HEK293 (cell line): ENCODE measurements around the gene GOLIM4.

Source experiments
- GLI4 ChIP-seq: fragments of 450-650 bp; formaldehyde crosslinking; IDR thresholded peaks from 2 replicates; pipeline ENCODE4 v1.5.1; 2016; ENCODE audit warnings: missing biosample characterization, missing genetic modification characterization
- IKZF3 ChIP-seq: fragments of 450-650 bp; IDR thresholded peaks from 2 replicates; pipeline ENCODE4 v1.5.0; 2018; ENCODE audit warnings: missing biosample characterization, mild to moderate bottlenecking, missing genetic modification characterization, moderate library complexity
- MZF1 ChIP-seq: fragments of 450-650 bp; formaldehyde crosslinking; IDR thresholded peaks from 2 replicates; pipeline ENCODE4 v1.5.1; 2017; ENCODE audit warnings: missing biosample characterization, missing genetic modification characterization, borderline replicate concordance
- PRDM2 ChIP-seq: fragments of 450-650 bp; formaldehyde crosslinking; IDR thresholded peaks from 2 replicates; pipeline ENCODE4 v1.5.1; 2016; ENCODE audit warnings: missing biosample characterization, missing genetic modification characterization, borderline replicate concordance
- PRDM6 ChIP-seq: fragments of 450-650 bp; formaldehyde crosslinking; IDR thresholded peaks from 2 replicates; pipeline ENCODE4 v1.5.1; 2017; ENCODE audit warnings: missing biosample characterization, missing genetic modification characterization
- SCRT2 ChIP-seq: fragments of 450-650 bp; formaldehyde crosslinking; IDR thresholded peaks from 2 replicates; pipeline ENCODE4 v1.5.1; 2016; ENCODE audit warnings: missing biosample characterization, missing genetic modification characterization
- TRIM28 ChIP-seq: IDR thresholded peaks from 2 replicates; pipeline ENCODE4 v1.6.1; 2011; ENCODE audit warnings: low read length, control low read depth, borderline replicate concordance
- ZFHX2 ChIP-seq: fragments of 450-650 bp; formaldehyde crosslinking; conservative IDR thresholded peaks from 2 replicates; pipeline ENCODE4 v1.5.1; 2016; ENCODE audit warnings: missing biosample characterization, missing genetic modification characterization
- ZFP3 ChIP-seq: fragments of 450-650 bp; formaldehyde crosslinking; IDR thresholded peaks from 2 replicates; pipeline ENCODE4 v1.5.1; 2016; ENCODE audit warnings: low read depth, missing biosample characterization, missing genetic modification characterization
- ZNF16 ChIP-seq: fragments of 450-650 bp; formaldehyde crosslinking; IDR thresholded peaks from 2 replicates; pipeline ENCODE4 v1.5.1; 2016; ENCODE audit warnings: low read depth, missing biosample characterization, missing genetic modification characterization
- ZNF292 ChIP-seq: fragments of 450-650 bp; formaldehyde crosslinking; IDR thresholded peaks from 2 replicates; pipeline ENCODE4 v1.5.1; 2016; ENCODE audit warnings: low read depth, missing biosample characterization, missing genetic modification characterization, borderline replicate concordance
- ZNF394 ChIP-seq: fragments of 450-650 bp; formaldehyde crosslinking; IDR thresholded peaks from 2 replicates; pipeline ENCODE4 v1.5.1; 2016; ENCODE audit warnings: missing biosample characterization, missing genetic modification characterization, mild to moderate bottlenecking, moderate library complexity, borderline replicate concordance
- ZNF449 ChIP-seq: fragments of 450-650 bp; formaldehyde crosslinking; IDR thresholded peaks from 2 replicates; pipeline ENCODE4 v1.5.1; 2017; ENCODE audit warnings: missing biosample characterization, mild to moderate bottlenecking, missing genetic modification characterization, moderate library complexity
- ZNF513 ChIP-seq: fragments of 450-650 bp; IDR thresholded peaks from 2 replicates; pipeline ENCODE4 v1.5.1; 2018; ENCODE audit warnings: missing biosample characterization, missing genetic modification characterization
- ZNF514 ChIP-seq: fragments of 450-650 bp; formaldehyde crosslinking; IDR thresholded peaks from 2 replicates; pipeline ENCODE4 v1.5.1; 2016; ENCODE audit warnings: missing biosample characterization, missing genetic modification characterization
- ZNF549 ChIP-seq: fragments of 450-650 bp; IDR thresholded peaks from 2 replicates; pipeline ENCODE4 v1.5.1; 2018; ENCODE audit warnings: missing biosample characterization, missing genetic modification characterization, mild to moderate bottlenecking, inconsistent platforms, moderate library complexity
- ZNF580 ChIP-seq: fragments of 450-650 bp; formaldehyde crosslinking; IDR thresholded peaks from 2 replicates; pipeline ENCODE4 v1.5.1; 2016; ENCODE audit warnings: missing biosample characterization, missing genetic modification characterization
- ZNF670 ChIP-seq: fragments of 450-650 bp; formaldehyde crosslinking; IDR thresholded peaks from 2 replicates; pipeline ENCODE4 v1.5.1; 2016; ENCODE audit warnings: missing biosample characterization, missing genetic modification characterization, low read depth
- ZNF747 ChIP-seq: fragments of 450-650 bp; formaldehyde crosslinking; IDR thresholded peaks from 2 replicates; pipeline ENCODE4 v1.5.1; 2016; ENCODE audit warnings: missing biosample characterization, missing genetic modification characterization
- ZNF830 ChIP-seq: fragments of 450-650 bp; IDR thresholded peaks from 2 replicates; pipeline ENCODE4 v1.5.0; 2018; ENCODE audit warnings: missing biosample characterization, missing genetic modification characterization, low read depth, mild to moderate bottlenecking, moderate library complexity
- ZSCAN23 ChIP-seq: fragments of 450-650 bp; formaldehyde crosslinking; IDR thresholded peaks from 2 replicates; pipeline ENCODE4 v1.5.1; 2016; ENCODE audit warnings: missing biosample characterization, missing genetic modification characterization

GOLIM4 gene

GRCh38 chr3:168095611-168096209 is at the start of gene GOLIM4 (continued):
- TF ChIP-seq PRDM2 (tag by site-specific recombination) = no peak
- no peak for TF ChIP-seq ZSCAN23 (tag by site-specific recombination)
- no peak for TF ChIP-seq ZNF16 (tag by site-specific recombination)
- TF ChIP-seq ZFP3 (tag by site-specific recombination) = no peak
- TF ChIP-seq ZNF830 (tag by site-specific recombination) = no peak
- TF ChIP-seq MZF1 (tag by site-specific recombination) = no peak
- TF ChIP-seq IKZF3 (tag by site-specific recombination) = no peak; the same call in 1 of the 2 replicates
- no peak for TF ChIP-seq ZNF580
- TF ChIP-seq ZNF394 (tag by site-specific recombination) = no peak
- no peak for TF ChIP-seq ZNF747 (tag by site-specific recombination)
- TF ChIP-seq ZNF670 (tag by site-specific recombination) = no peak
- TF ChIP-seq PRDM6 (tag by site-specific recombination) = no peak
- no peak for TF ChIP-seq ZNF514 (tag by site-specific recombination)
- peak; percentile 99 for TF ChIP-seq ZFHX2 (tag by site-specific recombination)
- no peak for TF ChIP-seq ZNF292 (tag by site-specific recombination)
- TF ChIP-seq ZNF513 (tag by site-specific recombination) = no peak
- TF ChIP-seq SCRT2 = no peak
- TF ChIP-seq ZNF549 (tag by site-specific recombination) = no peak
- TF ChIP-seq ZNF449 (tag by site-specific recombination) = peak; percentile 89
- no peak for TF ChIP-seq GLI4 (tag by site-specific recombination)
- no peak for TF ChIP-seq TRIM28
